Measurements from ENCODE around the gene LUZP2.

Gene LUZP2

GRCh38 chr11:24588081-24588480 is 91.2 kb downstream of the LUZP2 start:
- TF ChIP-seq ZFX (IDR thresholded peaks at IDR 0.05; ENCODE audit: borderline replicate concordance) (no peak), CTCF (IDR thresholded peaks at IDR 0.05) (no peak)
- H3K27ac ChIP-seq: no peak overlapping the region

- TF ChIP-seq ZFX (IDR thresholded peaks at IDR 0.05; ENCODE audit: borderline replicate concordance): no peak
- TF ChIP-seq CTCF (IDR thresholded peaks at IDR 0.05): no peak
- no peak overlapping the region for H3K27ac ChIP-seq
Measured at GRCh38 chr11:24589064-24589463, 92.2 kb downstream of the LUZP2 start.

GRCh38 chr11:24591283-24591682 is 94.4 kb downstream of the LUZP2 start:
- H3K27ac ChIP-seq: no peak overlapping the region
- TF ChIP-seq CTCF (IDR thresholded peaks at IDR 0.05) (no peak), ZFX (IDR thresholded peaks at IDR 0.05; ENCODE audit: borderline replicate concordance) (no peak)

- H3K27ac ChIP-seq: no peak overlapping the region
- TF ChIP-seq CTCF (IDR thresholded peaks at IDR 0.05): no peak
- no peak for TF ChIP-seq ZFX (IDR thresholded peaks at IDR 0.05; ENCODE audit: borderline replicate concordance)
Measured at GRCh38 chr11:24592360-24592759, 95.5 kb downstream of the LUZP2 start.

- TF ChIP-seq CTCF (IDR thresholded peaks at IDR 0.05): no peak
- TF ChIP-seq ZFX (IDR thresholded peaks at IDR 0.05; ENCODE audit: borderline replicate concordance): no peak
- H3K27ac ChIP-seq: no peak overlapping the region
Measured at GRCh38 chr11:24593332-24593731, 96.5 kb downstream of the LUZP2 start.

GRCh38 chr11:24594401-24594800 is 97.5 kb downstream of the LUZP2 start:
- H3K27ac ChIP-seq: no peak overlapping the region
- TF ChIP-seq CTCF (IDR thresholded peaks at IDR 0.05): no peak
- no peak for TF ChIP-seq ZFX (IDR thresholded peaks at IDR 0.05; ENCODE audit: borderline replicate concordance)

GRCh38 chr11:24598641-24599040 is 101.8 kb downstream of the LUZP2 start:
- TF ChIP-seq CTCF (IDR thresholded peaks at IDR 0.05) (no peak), ZFX (IDR thresholded peaks at IDR 0.05; ENCODE audit: borderline replicate concordance) (no peak)
- no peak overlapping the region for H3K27ac ChIP-seq

Data from 22Rv1 (cell line).